Neural cell (in vitro differentiated cells): ENCODE measurements around the gene THAP8. TPM values are rescaled to one million over a fixed set of nuclear protein-coding genes. Genes with fewer than 3 reads are reported as not detected.

Source experiments
- H2AFZ ChIP-seq: fragments of 200-600, 300-800 bp; sonication (generic), shearing (Covaris generic); 2 replicates; pipeline ENCODE4 v1.6.0; 2014; ENCODE audit warnings: low read depth, mild to moderate bottlenecking, antibody characterized with exemption, low read length, moderate library complexity
- H3F3A ChIP-seq: fragments of 200-600 bp; shearing (Covaris generic); 2 replicates; pipeline ENCODE4 v1.6.1; 2016; ENCODE audit warnings: mild to moderate bottlenecking, moderate library complexity, mixed read lengths, antibody characterized with exemption, low read length; ENCODE audit not compliant: insufficient read depth, poor library complexity, severe bottlenecking
- H3K27ac ChIP-seq: fragments of 200-600, 300-800 bp; sonication (generic), shearing (Covaris generic); 2 replicates; pipeline ENCODE4 v1.5.1; 2014; ENCODE audit warnings: mild to moderate bottlenecking, low read length, moderate library complexity
- H3K27me3 ChIP-seq: fragments of 300-800, 200-600 bp; sonication (generic), shearing (Covaris generic); 2 replicates; pipeline ENCODE4 v1.6.0; 2014; ENCODE audit warnings: mild to moderate bottlenecking, low read depth, low read length, moderate library complexity; ENCODE audit not compliant: insufficient read depth
- H3K36me3 ChIP-seq: fragments of 300-800, 200-600 bp; sonication (generic), shearing (Covaris generic); 2 replicates; pipeline ENCODE4 v1.5.1; 2014; ENCODE audit warnings: mild to moderate bottlenecking, antibody characterized with exemption, low read length, moderate library complexity; ENCODE audit not compliant: insufficient read depth
- H3K4me2 ChIP-seq: fragments of 300-800, 200-600 bp; sonication (generic), shearing (Covaris generic); 2 replicates; pipeline ENCODE4 v1.6.0; 2014; ENCODE audit warnings: mild to moderate bottlenecking, low read length
- H3K4me3 ChIP-seq: fragments of 300-800, 200-600 bp; sonication (generic), shearing (Covaris generic); 2 replicates; pipeline ENCODE4 v1.5.1; 2014; ENCODE audit warnings: mild to moderate bottlenecking, low read length, moderate library complexity
- H3K79me2 ChIP-seq: fragments of 200-600 bp; shearing (Covaris generic); replicated peaks from 2 replicates; pipeline ENCODE4 v1.6.0; 2014; ENCODE audit warnings: mild to moderate bottlenecking, low read length, moderate library complexity; ENCODE audit not compliant: insufficient read depth
- H3K9ac ChIP-seq: fragments of 300-800, 200-600 bp; sonication (generic), shearing (Covaris generic); 2 replicates; pipeline ENCODE4 v1.6.1; 2016; ENCODE audit warnings: mild to moderate bottlenecking, low read length, mixed read lengths
- H3K9me2 ChIP-seq: fragments of 200-600 bp; shearing (Covaris generic); 2 replicates; pipeline ENCODE4 v1.6.1; 2016; ENCODE audit warnings: mild to moderate bottlenecking, low read length, mixed read lengths; ENCODE audit not compliant: insufficient read depth
- H3K9me3 ChIP-seq: fragments of 200-600, 300-800 bp; sonication (generic), shearing (Covaris generic); 2 replicates; pipeline ENCODE4 v1.6.1; 2016; ENCODE audit warnings: mild to moderate bottlenecking, mixed run types, low read length, moderate library complexity, mixed read lengths
- H4K20me1 ChIP-seq: fragments of 200-600 bp; shearing (Covaris generic); 2 replicates; pipeline ENCODE4 v1.6.1; 2016; ENCODE audit warnings: mild to moderate bottlenecking, mixed run types; ENCODE audit not compliant: insufficient read depth
- CTCF ChIP-seq: fragments of 450-650 bp; IDR thresholded peaks from 2 replicates; pipeline ENCODE4 v1.5.1; 2014; ENCODE audit warnings: antibody characterized with exemption, mild to moderate bottlenecking, moderate library complexity; ENCODE audit not compliant: poor library complexity, severe bottlenecking
- EP300 ChIP-seq: fragments of 450-650 bp; conservative IDR thresholded peaks from 2 replicates; pipeline ENCODE4 v1.6.1; 2014; ENCODE audit warnings: antibody characterized with exemption, mild to moderate bottlenecking, moderate library complexity; ENCODE audit not compliant: poor library complexity, severe bottlenecking
- EZH2 ChIP-seq: fragments of 200-600, 300-800 bp; shearing (Covaris generic), sonication (generic); IDR thresholded peaks from 2 replicates; pipeline ENCODE4 v1.6.1; 2014; ENCODE audit warnings: antibody characterized with exemption, low read length, borderline replicate concordance, mild to moderate bottlenecking; ENCODE audit not compliant: insufficient read depth, poor library complexity, severe bottlenecking
- MXI1 ChIP-seq: fragments of 450-650 bp; conservative IDR thresholded peaks from 2 replicates; pipeline ENCODE4 v1.6.1; 2014; ENCODE audit warnings: antibody characterized with exemption, mild to moderate bottlenecking; ENCODE audit not compliant: poor library complexity, severe bottlenecking
- POLR2AphosphoS5 ChIP-seq: IDR thresholded peaks from 2 replicates; pipeline ENCODE4 v1.6.1; 2012
- RAD21 ChIP-seq: fragments of 450-650 bp; conservative IDR thresholded peaks from 2 replicates; pipeline ENCODE4 v1.6.1; 2014; ENCODE audit warnings: antibody characterized with exemption, mild to moderate bottlenecking, moderate library complexity
- REST ChIP-seq: IDR thresholded peaks from 2 replicates; pipeline ENCODE4 v1.6.1; 2012; ENCODE audit warnings: borderline replicate concordance
- SMC3 ChIP-seq: fragments of 450-650 bp; conservative IDR thresholded peaks from 2 replicates; pipeline ENCODE4 v1.6.1; 2014; ENCODE audit warnings: antibody characterized with exemption, mild to moderate bottlenecking, moderate library complexity; ENCODE audit not compliant: poor library complexity
- TAF1 ChIP-seq: IDR thresholded peaks from 2 replicates; pipeline ENCODE4 v1.6.1; 2012; ENCODE audit warnings: low read depth
- polyA plus RNA-seq: library from polyadenylated mRNA; depleted of rRNA; stranded (reverse); fragments of >200 nt; gene quantifications from 2 replicates; pipeline ENCODE4 v1.2.3, GENCODE V29; 2014

The THAP8 gene
- polyA plus RNA-seq, 1 donor from 2014 or later, result 5.5 TPM

- H3K9me2 ChIP-seq, result no peaks in the 10 kb centered on the region
- H4K20me1 ChIP-seq, result no peaks in the 10 kb centered on the region
- no peak overlapping the region for H3K9ac ChIP-seq
- TF ChIP-seq REST (no peak), CTCF (no peak), EZH2 (no peak), SMC3 (no peak), MXI1 (no peak), POLR2AphosphoS5 (no peak), RAD21 (no peak)
- H3F3A ChIP-seq, result no peaks in the 10 kb centered on the region
- H2AFZ ChIP-seq, result no peak overlapping the region
- H3K27ac ChIP-seq, result no peak overlapping the region
- no peaks in the 10 kb centered on the region for H3K9me3 ChIP-seq
- H3K36me3 ChIP-seq, result peaks cover 5% of the 10 kb centered on the region
- no peak overlapping the region for H3K4me3 ChIP-seq
- H3K4me2 ChIP-seq, result no peak overlapping the region
- H3K79me2 ChIP-seq, result no peaks in the 10 kb centered on the region
- peaks cover 7% of the 10 kb centered on the region for H3K27me3 ChIP-seq
Measured at GRCh38 chr19:36010402-36010801, 43.7 kb downstream of the THAP8 start.

GRCh38 chr19:36009633-36010379, 44.3 kb downstream of the THAP8 start:
- no peak overlapping the region for H3K27ac ChIP-seq
- H3K9ac ChIP-seq, result peak overlapping the region; percentile 1
- no peaks in the 10 kb centered on the region for H3K9me3 ChIP-seq
- peak overlapping the region; percentile 45 for H3K4me3 ChIP-seq
- no peaks in the 10 kb centered on the region for H3K9me2 ChIP-seq
- H3F3A ChIP-seq, result no peaks in the 10 kb centered on the region
- no peaks in the 10 kb centered on the region for H3K79me2 ChIP-seq
- H3K4me2 ChIP-seq, result no peak overlapping the region
- no peaks in the 10 kb centered on the region for H3K36me3 ChIP-seq
- no peaks in the 10 kb centered on the region for H4K20me1 ChIP-seq
- no peak overlapping the region for H2AFZ ChIP-seq
- H3K27me3 ChIP-seq, result peaks cover 7% of the 10 kb centered on the region
- TF ChIP-seq POLR2AphosphoS5, result no peak
- no peak for TF ChIP-seq REST
- no peak for TF ChIP-seq EZH2
- no peak for TF ChIP-seq MXI1
- TF ChIP-seq EP300, result no peak
- TF ChIP-seq CTCF, result no peak
- TF ChIP-seq TAF1, result no peak
- TF ChIP-seq RAD21, result no peak
- TF ChIP-seq SMC3, result no peak
